Measurements from ENCODE around the gene RAP1GAP. TPM values are rescaled to one million over a fixed set of nuclear protein-coding genes. Genes with fewer than 3 reads are reported as not detected.

Gene RAP1GAP
- total and polyA plus RNA-seq, 2 of the 13 experiments (the other 11 are each of a cell fraction or from before 2014, with no cell fraction given), result 11.9 to 37.5 TPM

- ChIA-PET POLR2A (no interaction called here), CTCF (ENCODE audit: low intra/inter-chr PET ratio, low total read pairs) (no interaction called here)
- Histone ChIP-seq H3K9ac (ENCODE audit: insufficient read depth, low read depth, low read length) (no peak overlapping the region), H3K4me1 (ENCODE audit: insufficient read depth, low read length) (0 out of 2 replicates have a peak, but pooled peaks cover 11% of the 10 kb centered on the region), H2AFZ (ENCODE audit: low read length) (no peak overlapping the region), H3K4me2 (ENCODE audit: low read depth, low read length) (no peak overlapping the region), H4K20me1 (ENCODE audit: insufficient read depth, low read length) (peaks cover 13% of the 10 kb centered on the region), H3K4me3 (replicated peaks in 1 of 3; ENCODE audit: insufficient read depth in 1 of 3, low read depth in 2 of 3, low read length in 3 of 3) (no peak overlapping the region), H3K9me3 (ENCODE audit: low read length) (no peaks in the 10 kb centered on the region), H3K27ac (ENCODE audit: extremely low read length, insufficient read depth, low read length) (no peak overlapping the region), H3K27me3 (ENCODE audit: control insufficient read depth in 1 of 2, insufficient read depth in 2 of 2, low read length in 2 of 2) (no peaks in the 10 kb centered on the region), H3K36me3 (replicated peaks in 1 of 2; ENCODE audit: control insufficient read depth in 1 of 2, insufficient read depth in 2 of 2, low read length in 2 of 2) (peaks cover 7 to 37% of the 10 kb centered on the region in 2 experiments), H3K79me2 (ENCODE audit: insufficient read depth, low read length) (no peaks in the 10 kb centered on the region)
- BruUV-seq (replicated peaks), result no TSS peak
- WGBS (ENCODE audit: low lambda C conversion rate), result 96% methylated on average over 10 of the region's 10 CpGs
- DNase-seq (ENCODE audit: low spot score), result no peak
- no peak for FAIRE-seq
- no peak for TF ChIP-seq HNRNPL (IDR thresholded peaks at IDR 0.05; ENCODE audit: low read depth, low read length)
- no peak for TF ChIP-seq RBM22 (optimal IDR thresholded peaks at IDR 0.05; ENCODE audit: low read length)
- TF ChIP-seq TEAD2 (CRISPR knock-in tag; IDR thresholded peaks at IDR 0.05), result no peak
- intact Hi-C loops (cut with micrococcal nuclease; ENCODE audit: unreplicated experiment) (no loop called here), in situ Hi-C loops (cut with HindIII; ENCODE audit: extremely low pct_ligation_motif_present, low pct_unique_long_range_greater_than_20kb) (no loop called here)
- no peak for ATAC-seq
Observed at GRCh38 chr1:21644348-21644747, 24.8 kb downstream of the RAP1GAP start.

GRCh38 chr1:21643624-21644023 lies 25.5 kb downstream of the RAP1GAP start:
- H2AFZ ChIP-seq (ENCODE audit: low read length), result no peak overlapping the region
- ATAC-seq, result no peak
- peaks cover 7 to 33% of the 10 kb centered on the region in 2 experiments for H3K36me3 ChIP-seq (replicated peaks in 1 of 2; ENCODE audit: control insufficient read depth in 1 of 2, insufficient read depth in 2 of 2, low read length in 2 of 2)
- H3K27me3 ChIP-seq (ENCODE audit: control insufficient read depth in 1 of 2, insufficient read depth in 2 of 2, low read length in 2 of 2), result no peaks in the 10 kb centered on the region
- no peak overlapping the region for H3K9ac ChIP-seq (ENCODE audit: insufficient read depth, low read depth, low read length)
- no peak overlapping the region for H3K27ac ChIP-seq (ENCODE audit: extremely low read length, insufficient read depth, low read length)
- TF ChIP-seq THRA (CRISPR knock-in tag; IDR thresholded peaks at IDR 0.05; ENCODE audit: borderline replicate concordance) (no peak), GLMP (CRISPR knock-in tag; IDR thresholded peaks at IDR 0.05; ENCODE audit: borderline replicate concordance) (no peak), NR0B2 (CRISPR knock-in tag; IDR thresholded peaks at IDR 0.05) (no peak), MYC (CRISPR knock-in tag; IDR thresholded peaks at IDR 0.05; ENCODE audit: borderline replicate concordance) (no peak), USF2 (IDR thresholded peaks at IDR 0.05; ENCODE audit: low read depth, low read length) (no peak), USF2 (CRISPR knock-in tag; IDR thresholded peaks at IDR 0.05; ENCODE audit: borderline replicate concordance) (no peak), ZNF768 (CRISPR knock-in tag; IDR thresholded peaks at IDR 0.05) (peak; percentile 64; the same call in 1 of the 2 replicates)
- ChIA-PET POLR2A (no interaction called here), CTCF (ENCODE audit: low intra/inter-chr PET ratio, low total read pairs) (no interaction called here)
- intact Hi-C loops (cut with micrococcal nuclease; ENCODE audit: unreplicated experiment) (no loop called here), in situ Hi-C loops (cut with HindIII; ENCODE audit: extremely low pct_ligation_motif_present, low pct_unique_long_range_greater_than_20kb) (no loop called here)
- FAIRE-seq, result no peak
- H3K9me3 ChIP-seq (ENCODE audit: low read length), result no peaks in the 10 kb centered on the region
- no peak overlapping the region for H3K4me2 ChIP-seq (ENCODE audit: low read depth, low read length)
- H3K4me3 ChIP-seq (replicated peaks in 1 of 3; ENCODE audit: insufficient read depth in 1 of 3, low read depth in 2 of 3, low read length in 3 of 3), result no peak overlapping the region
- peaks cover 13% of the 10 kb centered on the region for H4K20me1 ChIP-seq (ENCODE audit: insufficient read depth, low read length)
- BruUV-seq (replicated peaks), result no TSS peak
- no peak for DNase-seq (ENCODE audit: low spot score)
- H3K79me2 ChIP-seq (ENCODE audit: insufficient read depth, low read length), result no peaks in the 10 kb centered on the region
- peaks cover 11% of the 10 kb centered on the region; the same call in 1 of the 2 replicates for H3K4me1 ChIP-seq (ENCODE audit: insufficient read depth, low read length)
- 99% methylated on average over 4 of the region's 5 CpGs for WGBS (ENCODE audit: low lambda C conversion rate)

All from HepG2 (cell line).